Stimulated activated CD4-positive, alpha-beta T cell treated with anti-CD3 and anti-CD28 coated beads, Interleukin-4, amount 100 ng/mL, for 1 hour (primary cell): ENCODE measurements around the gene RIC8B.

Experiments used
- DNase-seq: peaks from one replicate; pipeline ENCODE4 v3.0.0-alpha.2; 2020

Gene RIC8B

GRCh38 chr12:106759526-106760183 is 14.8 kb upstream of the RIC8B start:
- DNase-seq, result no peak

GRCh38 chr12:106760184-106760531 is 14.3 kb upstream of the RIC8B start:
- DNase-seq, result no peak

- no peak for DNase-seq
These were observed 10.3 kb upstream of the RIC8B start for GRCh38 chr12:106764220-106764619.

DNA sequence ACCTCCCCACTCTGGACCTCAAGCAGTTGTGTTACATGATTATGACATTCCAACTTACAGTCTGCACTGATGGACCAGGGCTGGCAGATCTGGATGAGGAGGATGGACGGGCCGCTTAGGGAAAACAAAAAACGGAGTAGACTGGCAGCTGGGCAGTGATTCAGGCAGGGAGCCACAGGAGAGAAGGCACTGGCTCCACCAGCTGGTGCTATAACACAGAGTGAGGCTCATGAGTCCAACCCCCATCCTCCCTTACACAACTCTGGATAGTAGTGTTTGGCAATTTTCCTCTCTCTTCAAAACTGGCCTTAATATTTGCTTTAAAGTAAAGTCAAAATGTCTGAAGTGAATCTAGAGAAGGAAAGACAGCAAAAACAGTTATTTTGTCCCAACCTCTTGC is 9.7 kb upstream of the RIC8B start:
- DNase-seq, result no peak

DNA sequence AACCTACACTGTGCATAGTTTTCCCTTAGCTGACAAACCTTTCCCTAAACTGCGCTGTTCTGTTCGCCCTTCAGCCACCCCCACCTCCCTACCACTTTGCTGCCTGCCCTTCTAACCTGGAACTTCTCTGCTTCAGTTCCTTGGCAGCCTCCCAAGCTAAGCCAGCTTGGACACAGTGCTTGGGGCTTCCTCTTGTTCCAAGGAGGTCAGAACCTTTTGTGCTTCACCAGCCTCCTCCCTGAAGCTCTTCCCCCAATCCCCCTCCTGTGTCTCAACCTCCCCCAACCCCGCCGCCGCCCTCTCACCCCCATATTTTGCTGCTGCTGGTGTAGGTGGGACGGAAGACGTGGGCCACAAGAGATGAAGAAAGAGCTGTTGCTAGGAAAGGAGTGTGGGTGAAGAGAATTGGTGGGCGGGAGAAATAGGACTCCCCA is 8.1 kb upstream of the RIC8B start:
- peak; percentile 26 for DNase-seq

DNA sequence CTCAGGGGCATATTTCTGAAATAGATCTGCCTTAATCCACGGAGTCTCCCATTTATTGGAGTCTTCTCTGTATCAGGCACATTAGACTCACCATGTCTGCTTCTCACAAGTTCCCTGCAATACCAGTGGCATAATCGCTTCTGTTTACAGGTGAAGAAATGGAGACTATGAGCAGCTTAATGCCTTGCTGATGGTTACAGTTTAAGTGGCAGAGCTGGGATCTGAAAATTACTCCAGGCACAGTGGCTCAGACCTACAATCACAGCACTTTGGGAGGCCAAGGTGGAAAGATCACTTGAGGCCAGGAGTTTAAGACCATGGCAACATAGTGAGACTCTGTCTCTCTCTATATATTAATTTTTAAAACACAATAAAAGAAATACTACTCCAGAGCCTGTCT is 7.3 kb upstream of the RIC8B start:
- no peak for DNase-seq

DNA sequence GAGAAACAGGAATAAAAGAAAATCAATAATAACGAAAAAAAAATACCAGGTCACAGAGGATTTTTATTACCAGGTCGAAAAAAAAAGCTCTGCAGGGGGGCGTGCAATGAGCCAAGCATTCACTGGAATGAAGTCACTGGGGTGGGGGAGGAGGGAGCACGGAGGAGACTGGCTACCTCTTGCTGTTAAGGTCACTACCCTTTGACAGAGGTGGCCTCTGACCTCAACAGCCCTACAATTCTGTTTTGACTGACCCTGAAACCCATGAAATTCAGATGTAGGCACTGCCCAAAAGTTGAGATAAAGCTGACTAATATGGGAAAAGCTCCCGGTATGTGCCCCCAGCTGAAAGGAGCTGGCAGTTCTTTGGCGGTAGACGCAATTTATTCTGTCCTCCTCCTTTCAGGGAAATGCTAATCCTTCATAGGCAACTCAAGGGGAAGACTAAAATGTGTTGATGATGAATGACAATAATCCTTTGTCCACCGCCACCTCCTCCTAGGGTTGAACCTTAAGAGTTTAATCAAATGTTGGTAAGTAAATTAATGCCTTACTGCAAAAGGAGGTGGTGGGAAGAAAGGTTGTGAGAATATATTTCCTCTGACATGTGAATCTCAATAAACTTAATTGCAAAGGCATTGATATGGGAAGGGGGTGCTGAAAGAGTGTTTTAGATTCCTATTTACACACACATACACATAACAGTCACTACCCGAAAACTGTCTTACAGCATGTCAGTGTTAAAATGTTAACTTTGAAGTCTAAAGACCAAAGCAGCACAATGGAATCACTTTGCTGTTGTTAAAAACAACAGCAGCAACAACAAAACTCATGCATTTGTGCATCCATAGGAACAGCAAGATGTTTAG is 6.3 kb upstream of the RIC8B start:
- no peak for DNase-seq

DNA sequence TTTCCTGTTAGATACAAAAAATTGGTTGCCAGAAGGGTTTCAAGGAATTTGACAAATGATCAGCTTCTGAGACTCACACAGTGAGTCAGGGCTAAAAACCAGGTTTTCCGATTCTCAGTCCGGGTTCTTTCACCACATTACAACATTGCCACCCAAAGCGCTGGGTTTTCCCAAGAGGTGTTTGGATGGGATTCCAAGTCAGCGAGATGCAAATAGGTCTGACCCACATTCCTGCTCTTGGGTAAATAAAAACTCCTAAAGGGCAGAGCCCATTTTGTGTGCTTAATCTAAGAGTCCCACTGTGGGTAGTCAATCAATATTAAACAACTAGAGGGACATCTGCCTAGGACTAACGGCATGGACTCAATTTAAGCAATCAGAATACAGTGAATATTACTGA is 5.4 kb upstream of the RIC8B start:
- no peak for DNase-seq

GRCh38 chr12:106769546-106769945 is 4.9 kb upstream of the RIC8B start:
- DNase-seq, result no peak

DNA sequence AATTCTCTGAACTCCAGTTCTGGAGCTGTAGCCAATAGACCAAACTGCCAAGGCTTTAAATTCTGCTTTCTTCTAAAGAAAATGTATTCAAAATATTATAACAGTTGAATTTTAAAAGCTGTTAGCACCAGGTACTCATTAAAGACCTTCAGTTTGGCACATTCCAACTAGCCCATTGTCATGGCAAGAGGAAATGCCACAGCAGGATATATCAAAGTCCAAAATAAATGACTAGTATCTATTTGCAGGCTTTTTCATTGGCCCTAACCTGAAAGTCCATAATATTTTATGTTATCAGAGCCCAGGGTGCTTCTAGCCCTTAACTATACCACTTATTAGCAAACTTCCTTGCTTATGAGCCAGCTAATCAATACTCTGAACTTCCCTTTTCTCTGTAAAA is 3.1 kb upstream of the RIC8B start:
- DNase-seq, result no peak

- DNase-seq, result no peak
These were observed 1.0 kb upstream of the RIC8B start for GRCh38 chr12:106773286-106774004.

GRCh38 chr12:106774808-106775524 is 484 bp downstream of the RIC8B start:
- no peak for DNase-seq

- no peak for DNase-seq
These were observed 2.4 kb downstream of the RIC8B start for GRCh38 chr12:106776897-106777296.

- no peak for DNase-seq
These were observed 5.6 kb downstream of the RIC8B start for GRCh38 chr12:106780010-106780631.

DNA sequence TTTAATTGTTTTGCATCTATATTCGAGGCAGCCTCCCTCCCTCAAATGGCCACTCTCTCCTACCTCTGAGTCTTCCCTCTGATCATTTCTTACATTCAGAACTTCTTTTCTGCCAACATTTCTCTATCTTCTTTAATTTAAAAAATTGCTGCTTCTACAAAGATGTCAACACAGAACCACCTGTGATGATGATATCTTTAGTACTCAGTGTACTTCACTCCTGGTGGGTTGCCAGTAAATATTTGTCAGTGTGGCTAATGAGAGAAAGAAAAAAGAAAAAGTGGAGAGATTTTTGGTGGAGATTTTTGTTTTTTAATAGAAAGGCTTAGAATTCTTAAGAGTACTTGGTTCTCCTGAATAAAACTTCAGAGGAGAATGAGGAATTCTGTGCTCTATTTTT is 8.1 kb downstream of the RIC8B start:
- no peak for DNase-seq

DNA sequence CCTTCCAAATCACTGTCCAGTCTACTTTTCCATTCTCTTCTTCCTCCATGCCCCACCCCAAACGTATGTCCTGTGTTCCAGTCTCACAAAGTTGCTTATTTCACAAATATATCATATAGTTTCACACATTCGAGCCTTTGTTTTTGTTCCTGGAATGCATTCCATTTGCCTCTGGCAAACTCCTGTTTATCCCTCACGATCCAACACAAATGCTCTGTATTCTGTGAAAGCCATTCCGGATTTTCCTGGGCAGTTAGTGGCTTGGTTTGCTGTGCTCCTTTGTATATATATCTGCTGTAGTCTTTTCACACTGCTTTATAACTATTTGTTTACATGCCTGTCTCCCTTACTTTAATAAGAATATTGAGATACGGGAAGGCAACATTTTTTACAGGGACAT is 9.0 kb downstream of the RIC8B start:
- DNase-seq, result no peak

DNA sequence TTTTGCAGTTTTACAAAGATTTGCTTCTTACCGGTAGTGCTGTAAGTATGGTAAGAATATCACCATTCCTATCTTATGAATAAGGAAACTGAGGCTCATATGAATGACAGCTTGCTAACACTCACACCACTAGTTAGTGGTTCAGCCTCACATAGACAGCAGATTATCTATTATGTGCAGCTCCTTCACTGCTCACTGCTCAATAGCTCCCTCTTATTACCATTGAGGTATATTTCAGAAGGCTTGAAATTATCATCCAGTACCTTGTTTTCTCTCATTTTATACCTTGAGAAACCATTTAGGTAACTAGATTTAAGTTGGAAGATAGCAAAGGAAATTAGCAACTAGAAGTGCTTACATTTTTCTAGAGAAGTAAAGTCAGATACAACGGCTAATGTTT is 15.5 kb downstream of the RIC8B start:
- no peak for DNase-seq

DNA sequence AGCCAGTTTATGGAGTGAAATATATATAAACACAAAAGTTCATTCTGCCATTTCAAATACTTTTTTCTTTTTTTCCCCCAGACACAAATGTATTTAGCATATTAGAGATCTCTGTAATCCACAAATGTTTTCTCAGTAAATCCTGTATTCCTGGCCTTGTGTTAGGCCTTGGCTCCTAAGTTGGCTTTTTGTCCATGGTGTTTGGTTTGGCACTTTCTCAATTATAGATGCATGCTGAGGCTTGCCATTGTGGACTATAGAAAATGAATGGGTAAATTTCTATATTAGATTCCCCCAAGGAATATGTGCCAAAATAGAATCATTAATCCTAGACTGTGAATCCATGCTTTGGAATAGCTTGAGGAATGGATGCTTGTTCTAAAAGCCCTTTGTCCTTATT is 17.0 kb downstream of the RIC8B start:
- DNase-seq, result no peak

- DNase-seq, result no peak
These were observed 19.9 kb downstream of the RIC8B start for GRCh38 chr12:106794369-106794768.

DNA sequence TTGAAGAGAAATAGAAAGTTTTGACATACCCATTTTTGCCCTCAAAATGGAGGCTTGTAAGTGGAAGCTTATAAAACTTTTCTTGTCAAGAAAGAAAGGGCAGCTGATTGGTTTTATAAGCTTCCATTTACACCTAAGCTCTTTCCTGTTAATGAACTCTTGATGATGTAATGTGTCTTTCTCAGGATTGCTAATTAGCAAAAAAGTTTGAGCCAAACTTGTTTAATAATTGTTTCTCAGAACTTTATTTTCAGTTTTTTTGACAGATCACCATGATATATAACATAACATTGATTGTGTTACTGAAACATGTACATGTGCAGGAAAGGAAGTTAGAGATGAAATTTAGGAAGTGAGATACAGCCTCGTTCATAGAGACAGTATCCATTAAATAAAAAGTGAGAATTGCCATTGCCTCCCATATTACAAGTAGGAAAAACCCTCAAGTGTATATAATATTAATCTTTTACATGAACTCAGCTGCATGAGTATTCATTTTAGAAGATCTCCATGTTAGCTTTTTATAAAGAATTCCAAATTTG is 26.8 kb downstream of the RIC8B start:
- DNase-seq, result no peak

- DNase-seq, result no peak
These were observed 27.5 kb downstream of the RIC8B start for GRCh38 chr12:106801830-106802533.

DNA sequence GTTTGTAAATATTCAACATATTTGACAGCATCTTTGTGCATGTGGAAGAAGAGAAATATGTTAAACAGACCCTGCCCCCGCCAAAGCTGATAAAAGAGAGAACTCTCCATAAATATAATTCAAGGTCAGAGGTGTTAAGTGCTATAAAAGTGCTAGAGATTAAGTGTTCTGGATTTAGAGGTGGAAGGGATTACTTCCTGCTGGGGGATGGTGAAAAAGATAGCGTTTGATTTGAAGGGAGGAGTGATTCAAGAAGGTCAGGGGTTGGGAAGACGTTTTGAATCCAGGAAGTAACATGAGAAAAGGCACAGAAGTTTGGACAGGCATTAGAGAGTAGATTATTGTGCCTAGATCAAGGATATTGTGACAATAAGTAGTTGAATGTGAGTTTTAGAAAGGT is 30.2 kb downstream of the RIC8B start:
- DNase-seq, result no peak
